ENCODE results near the gene CENPB. TPM values are rescaled to one million over a fixed set of nuclear protein-coding genes. Genes with fewer than 3 reads are reported as not detected.

Gene CENPB
- polyA plus RNA-seq, 4 donors, result 34.0 to 47.8 (median 42.3) TPM

Other genes with a start within 250 kb of the CENPB start
- under 1 TPM in 2 of 4 donors, not detected in 2; 0.16 to 0.24 TPM for gene GFRA4, start 123.3 kb downstream of the CENPB start, polyA plus RNA-seq (ENCODE audit: insufficient read length in 4 of 4)
- 10 to 100 TPM in 3 of 4 donors, 1 to 10 TPM in 1; 7.3 to 77.0 (median 13.6) TPM for gene ADAM33, start 104.7 kb downstream of the CENPB start, polyA plus RNA-seq (ENCODE audit: insufficient read length in 4 of 4)
- 1 to 10 TPM in 2 of 4 donors, under 1 TPM in 2; 0.73 to 5.8 (median 0.98) TPM for gene SIGLEC1, start 74.1 kb downstream of the CENPB start, polyA plus RNA-seq (ENCODE audit: insufficient read length in 4 of 4)
- gene HSPA12B, start 54.1 kb downstream of the CENPB start, polyA plus RNA-seq (ENCODE audit: insufficient read length in 4 of 4), result 10 to 100 TPM; 13.5 to 37.2 (median 15.2) TPM
- gene ADISSP, start 19.0 kb downstream of the CENPB start, polyA plus RNA-seq (ENCODE audit: insufficient read length in 4 of 4), result 10 to 100 TPM; 19.7 to 30.0 (median 25.0) TPM
- gene SPEF1, start 5.3 kb downstream of the CENPB start, polyA plus RNA-seq (ENCODE audit: insufficient read length in 4 of 4), result 1 to 10 TPM in 3 of 4 donors, not detected in 1; 1.3 to 2.5 (median 1.7) TPM
- 10 to 100 TPM; 31.2 to 42.9 (median 39.7) TPM for gene CDC25B, start 9.6 kb upstream of the CENPB start, polyA plus RNA-seq (ENCODE audit: insufficient read length in 4 of 4)
- 10 to 100 TPM in 2 of 4 donors, 1 to 10 TPM in 2; 7.9 to 12.2 (median 10.0) TPM for gene AP5S1, start 33.8 kb upstream of the CENPB start, polyA plus RNA-seq (ENCODE audit: insufficient read length in 4 of 4)
- gene MAVS, start 60.1 kb upstream of the CENPB start, polyA plus RNA-seq (ENCODE audit: insufficient read length in 4 of 4), result 10 to 100 TPM; 18.8 to 32.2 (median 27.3) TPM
- 10 to 100 TPM; 24.9 to 39.8 (median 33.6) TPM for gene PANK2, start 102.6 kb upstream of the CENPB start, polyA plus RNA-seq (ENCODE audit: insufficient read length in 4 of 4)
- 10 to 100 TPM; 21.4 to 38.5 (median 23.2) TPM for gene RNF24, start 228.8 kb upstream of the CENPB start, polyA plus RNA-seq (ENCODE audit: insufficient read length in 4 of 4)